ENCODE results near the gene METTL3.

GRCh38 chr14:21505012-21505553 lies 6.1 kb downstream of the METTL3 start:
- TF ChIP-seq CTCF (IDR thresholded peaks at IDR 0.05) (no peak), POLR2A (IDR thresholded peaks at IDR 0.05) (no peak), EP300 (IDR thresholded peaks at IDR 0.05) (no peak)

Data from tibial nerve (tissue), 4 donors.